K562 (cell line): ENCODE measurements around the gene NCOA6. TPM values are rescaled to one million over a fixed set of nuclear protein-coding genes. Genes with fewer than 3 reads are reported as not detected.

Experiments
- ATAC-seq: fragments of 200-7000 bp; cut with Tn5 transposase; 3 replicates; pipeline ENCODE4 v1.9.1; 2020; ENCODE audit warnings: moderate library complexity
- BruUV-seq: library from RNA; stranded (reverse); fragments of 400-500 nt; replicated peaks from 2 replicates; lab custom pipeline; 2021; lab: Mats Ljungman, UMichigan
- CTCF ChIA-PET: fragments of 300-600 bp; formaldehyde crosslinking; extraction: SDS; loops from one replicate; lab custom pipeline; 2021; ENCODE audit warnings: low intra/inter-chr PET ratio; lab: Yijun Ruan, JAX
- POLR2A ChIA-PET: fragments of 300-600, 350-650 bp; sonication (Branson Sonifier 250); formaldehyde crosslinking; extraction: SDS; loops from one replicate; lab custom pipeline; 2021; ENCODE audit warnings: antibody characterized with exemption, inconsistent platforms; lab: Yijun Ruan, JAX
- DNase-seq, 4 experiments: peaks; one replicate each; pipeline versions ENCODE4 v3.0.0 to v3.0.0-alpha.2; 2011 to 2018; ENCODE audit warnings: low spot score in 3 of 4, mixed read lengths in 3 of 4; ENCODE audit errors: extremely low read depth in 1 of 4
- FAIRE-seq: peaks from 2 replicates; lab custom pipeline; 2011; peaks lifted over from hg19 to GRCh38; lab: Jason Lieb, UNC
- H2AFZ ChIP-seq: 2 replicates; pipeline ENCODE4 v1.6.0; 2011; ENCODE audit warnings: low read depth, low read length, control low read depth, inconsistent platforms
- H3K27ac ChIP-seq: fragments of 200-600 bp; 3 replicates; pipeline ENCODE4 v1.8.0; 2011; ENCODE audit warnings: low read depth, mild to moderate bottlenecking, control low read depth, inconsistent platforms, low read length, moderate library complexity, mixed read lengths; ENCODE audit errors: extremely low read depth
- H3K27me3 ChIP-seq, 2 experiments: fragments of 300-600 bp in 1 of 2; 2 replicates in 1 of 2; 3 replicates in 1 of 2; pipeline versions ENCODE4 v1.6.0 to v1.8.0; 2011; ENCODE audit warnings: inconsistent platforms in 2 of 2, low read length in 2 of 2, mild to moderate bottlenecking in 1 of 2, mixed read lengths in 1 of 2, moderate library complexity in 1 of 2; ENCODE audit not compliant: control insufficient read depth in 2 of 2, insufficient read depth in 2 of 2
- H3K36me3 ChIP-seq: fragments of 300-600 bp; 3 replicates; pipeline ENCODE4 v1.8.0; 2011; ENCODE audit warnings: mild to moderate bottlenecking, low read length, inconsistent platforms; ENCODE audit not compliant: control insufficient read depth, insufficient read depth
- H3K4me1 ChIP-seq, 2 experiments: fragments of 200-600 bp in 1 of 2; replicated peaks in 1 of 2; 2 replicates in 1 of 2; 3 replicates in 1 of 2; pipeline versions ENCODE4 v1.5.1 to v1.8.0; 2011; ENCODE audit warnings: inconsistent platforms in 2 of 2, low read length in 2 of 2, mild to moderate bottlenecking in 1 of 2, mixed read lengths in 1 of 2, moderate library complexity in 1 of 2; ENCODE audit not compliant: control insufficient read depth in 2 of 2, insufficient read depth in 2 of 2
- H3K4me2 ChIP-seq: 2 replicates; pipeline ENCODE4 v1.6.1; 2011; ENCODE audit warnings: low read length, control low read depth, inconsistent platforms, mixed read lengths; ENCODE audit not compliant: insufficient read depth
- H3K4me3 ChIP-seq: fragments of 200-600 bp; sonication (generic), shearing (Covaris generic); 2 replicates; pipeline ENCODE4 v1.5.1; 2016; ENCODE audit warnings: control low read depth, inconsistent platforms
- H3K79me2 ChIP-seq: fragments of 200-600 bp; 3 replicates; pipeline ENCODE4 v1.8.0; 2011; ENCODE audit warnings: low read length, inconsistent platforms; ENCODE audit not compliant: control insufficient read depth, insufficient read depth
- H3K9ac ChIP-seq, 2 experiments: 2 replicates each; pipeline versions ENCODE4 v1.6.0 to v1.6.1; 2011; ENCODE audit warnings: low read depth in 2 of 2, low read length in 2 of 2, control low read depth in 1 of 2, inconsistent platforms in 1 of 2, mild to moderate bottlenecking in 1 of 2, mixed read lengths in 1 of 2; ENCODE audit not compliant: insufficient read depth in 1 of 2
- H3K9me1 ChIP-seq: one replicate; pipeline ENCODE4 v1.6.0; 2011; ENCODE audit warnings: inconsistent platforms, mild to moderate bottlenecking, low read length, moderate library complexity; ENCODE audit not compliant: control insufficient read depth, insufficient read depth
- H3K9me3 ChIP-seq: replicated peaks from 2 replicates; pipeline ENCODE4 v1.5.1; 2011; ENCODE audit warnings: low read depth, low read length, inconsistent platforms; ENCODE audit not compliant: control insufficient read depth, insufficient read depth
- H4K20me1 ChIP-seq: replicated peaks from 2 replicates; pipeline ENCODE4 v1.6.1; 2011; ENCODE audit warnings: low read length, inconsistent platforms, mixed read lengths; ENCODE audit not compliant: control insufficient read depth, insufficient read depth
- CBFA2T2 ChIP-seq: fragments of 450-650 bp; conservative IDR thresholded peaks from 2 replicates; pipeline ENCODE4 v1.6.1; 2017; ENCODE audit warnings: mild to moderate bottlenecking
- CBFA2T3 ChIP-seq: fragments of 450-650 bp; IDR thresholded peaks from 2 replicates; pipeline ENCODE4 v1.6.1; 2017
- CTBP1 ChIP-seq: fragments of 450-650 bp; IDR thresholded peaks from 2 replicates; pipeline ENCODE4 v1.6.1; 2016; ENCODE audit warnings: borderline replicate concordance
- CXXC5 ChIP-seq: fragments of 250-450 bp; sonication (Bioruptor Pico); IDR thresholded peaks from 2 replicates; pipeline ENCODE4 v1.8.0; 2022; ENCODE audit warnings: inconsistent platforms, mild to moderate bottlenecking, moderate library complexity
- ELF1 ChIP-seq: fragments of 200-800 bp; sonication (Bioruptor generic); IDR thresholded peaks from 2 replicates; pipeline ENCODE4 v1.6.1; 2016; ENCODE audit warnings: missing genetic modification characterization, missing compliant biosample characterization
- ESRRA ChIP-seq: fragments of 450-650 bp; IDR thresholded peaks from 2 replicates; pipeline ENCODE4 v1.6.1; 2014; ENCODE audit warnings: low read depth, mild to moderate bottlenecking, moderate library complexity, borderline replicate concordance
- FOXJ3 ChIP-seq: sonication (generic); formaldehyde crosslinking; IDR thresholded peaks from 2 replicates; pipeline ENCODE4 v1.4.0; 2020; ENCODE audit warnings: mild to moderate bottlenecking, missing genetic modification reagents
- MAZ ChIP-seq, 2 experiments: fragments of 450-650 bp in 1 of 2; sonication (generic) in 1 of 2; formaldehyde crosslinking; IDR thresholded peaks in 1 of 2; conservative IDR thresholded peaks in 1 of 2; 2 replicates each; pipeline versions ENCODE4 v1.4.0 to v1.5.0; 2020; ENCODE audit warnings: mild to moderate bottlenecking in 1 of 2, missing genetic modification reagents in 1 of 2
- MED1 ChIP-seq: sonication (generic); formaldehyde crosslinking; IDR thresholded peaks from 2 replicates; pipeline ENCODE4 v1.8.1; 2023; ENCODE audit warnings: missing genetic modification reagents, borderline replicate concordance
- NEUROD1 ChIP-seq: fragments of 150-350 bp; IDR thresholded peaks from 2 replicates; pipeline ENCODE4 v1.6.1; 2014; ENCODE audit warnings: borderline replicate concordance, low read length, low read depth; ENCODE audit not compliant: partially characterized antibody
- POLR2A ChIP-seq: fragments of 450-650 bp; conservative IDR thresholded peaks from 2 replicates; pipeline ENCODE4 v1.6.1; 2016
- POLR2G ChIP-seq: fragments of 200-400 bp; formaldehyde crosslinking; IDR thresholded peaks from 2 replicates; pipeline ENCODE4 v1.6.1; 2017; ENCODE audit warnings: low read depth, mild to moderate bottlenecking, antibody characterized with exemption, low read length, moderate library complexity
- POLR3A ChIP-seq: IDR thresholded peaks from 2 replicates; pipeline ENCODE4 v1.6.1; 2011; ENCODE audit warnings: borderline replicate concordance, mild to moderate bottlenecking, moderate library complexity; ENCODE audit not compliant: insufficient read length, insufficient read depth; ENCODE audit errors: extremely low read depth
- STAT5B ChIP-seq: fragments of 250-450 bp; sonication (Bioruptor Pico); IDR thresholded peaks from 2 replicates; pipeline ENCODE4 v1.8.0; 2021; ENCODE audit warnings: mild to moderate bottlenecking, inconsistent platforms
- YY1 ChIP-seq, 3 experiments: IDR thresholded peaks; 2 replicates each; pipeline ENCODE4 v1.6.1; 2011; ENCODE audit warnings: low read length in 2 of 3, mild to moderate bottlenecking in 2 of 3, moderate library complexity in 2 of 3, borderline replicate concordance in 1 of 3, control low read depth in 1 of 3, low read depth in 1 of 3; ENCODE audit not compliant: insufficient read depth in 3 of 3, insufficient replicate concordance in 2 of 3, control insufficient read depth in 1 of 3, insufficient read length in 1 of 3; ENCODE audit errors: extremely low read depth in 1 of 3
- ZBTB7A ChIP-seq: IDR thresholded peaks from 2 replicates; pipeline ENCODE4 v1.6.1; 2011; ENCODE audit warnings: low read depth, mild to moderate bottlenecking, low read length, moderate library complexity, borderline replicate concordance; ENCODE audit not compliant: control insufficient read depth
- WGBS: fragments of 100-300 bp; shearing (Covaris generic); methylation state at CpG from one replicate; pipeline ENCODE4 v1.1.6; 2016; ENCODE audit warnings: low coverage, mixed read lengths; ENCODE audit not compliant: insufficient coverage; ENCODE audit errors: missing lambda C conversion rate; 5-methylcytosine and 5-hydroxymethylcytosine counted together
- in situ Hi-C: fragments of 300-500 bp; cut with MboI; formaldehyde crosslinking; loops from 4 replicates; pipeline ENCODE4 v1.15.0; 2018; ENCODE audit warnings: inconsistent platforms, mixed read lengths
- intact Hi-C: fragments of 100-400 bp; cut with micrococcal nuclease; formaldehyde crosslinking; loops from 2 replicates; pipeline ENCODE4 v1.14.2; 2022
- polyA plus RNA-seq, 8 experiments: library from polyadenylated mRNA; depleted of rRNA in 4 of 8; stranded (reverse) in 5 of 8; unstranded in 3 of 8; fragments of >200 nt; fragmentation: Nextera tagmentation in 2 of 8; fragmentation: Illumina TruSeq in 1 of 8; extraction: Ambion mirVana in 2 of 8; extraction: Trizol in 1 of 8; gene quantifications; 2 replicates each; pipeline versions ENCODE4 v1.2.1 to v1.2.3, GENCODE V29; 2011 to 2014; ENCODE audit warnings: inconsistent platforms in 1 of 8, missing spikeins in 1 of 8
- total RNA-seq, 7 experiments: library from RNA; depleted of rRNA in 6 of 7; stranded (reverse); fragments of >200 nt in 6 of 7; fragmentation: Illumina TruSeq in 2 of 7; extraction: Trizol in 2 of 7; gene quantifications; 2 replicates each; pipeline versions ENCODE4 v1.2.1 to v1.2.3, GENCODE V29; 2011 to 2021; ENCODE audit warnings: low replicate concordance in 1 of 7
- TF ChIP-seq, protein P1 (sequence below): fragments of 250-450 bp; sonication (Bioruptor Pico); IDR thresholded peaks from 2 replicates; pipeline ENCODE4 v1.4.0; 2020; ENCODE audit warnings: mild to moderate bottlenecking, moderate library complexity

Gene NCOA6
- total and polyA plus RNA-seq, 9 of the 15 experiments (the other 6 are each of a cell fraction or from before 2014, with no cell fraction given): 6.1 to 25.0 (median 9.5) TPM

GRCh38 chr20:34872622-34873224, 47.3 kb upstream of the NCOA6 start, which contains the start of gene GGT7:
Gene GGT7, minus strand, starts transcription at chr20:34872856. Its CDS starts 41 bp downstream, at chr20:34872815.
- Histone ChIP-seq H4K20me1 (0 out of 2 replicates have a peak, but pooled peaks cover 3% of the 10 kb centered on the region), H3K4me2 (peak within 1 kb of the TSS; percentile 96), H3K27me3 (no peaks in the 10 kb centered on the region; a peak in 1 of 5 replicates), H3K27ac (peak within 1 kb of the TSS; percentile 37), H3K79me2 (peaks cover 27% of the 10 kb centered on the region), H2AFZ (peak within 1 kb of the TSS; percentile 91), H3K9ac (peak within 1 kb of the TSS; percentile 74 to 95), H3K9me3 (no peaks in the 10 kb centered on the region), H3K9me1 (no peaks in the 10 kb centered on the region), H3K36me3 (no peaks in the 10 kb centered on the region), H3K4me3 (peak within 1 kb of the TSS; percentile 59), H3K4me1 (peaks cover 28% of the 10 kb centered on the region in 2 experiments; a peak in 4 of 5 replicates)
- DNase-seq: peak; percentile 88 to 96 (median 92)
- FAIRE-seq: peak; percentile 69
- in situ Hi-C loops (loop anchor here (5.0 kb wide), 1 partner anchor 85 kb away; the partner anchor contains the start of genes GSS and MYH7B), intact Hi-C loops (loop anchor here (1.0 to 10.0 kb wide), 3 partner anchors 275 to 392 kb away; partner anchors contain the start of gene EDEM2)
- POLR2A ChIA-PET: interaction anchor here (1.1 to 1.3 kb wide), 2 partner anchors 10 to 220 kb away, joined by 3 to 4 read pairs; partner anchors contain the start of gene TRPC4AP
- BruUV-seq: no TSS peak
- ATAC-seq: peak; percentile 76
- 1% methylated on average over 45 of the region's 52 CpGs for WGBS
- CTCF ChIA-PET: interaction anchor here (0.6 to 1.3 kb wide), 5 partner anchors 38 to 668 kb away, joined by 3 to 4 read pairs (median 3); no protein-coding TSS in a partner anchor
- TF ChIP-seq CTBP1: peak; percentile 77; the same call in 1 of the 2 replicates
- TF ChIP-seq YY1 (IDR thresholded peaks at IDR 0.05; ENCODE audit: borderline replicate concordance in 1 of 3, control insufficient read depth in 1 of 3, extremely low read depth in 1 of 3, insufficient read depth in 3 of 3, insufficient read length in 1 of 3, insufficient replicate concordance in 2 of 3, low read depth in 1 of 3, low read length in 2 of 3): peak in 2 of 3 experiments; percentile 68 to 82
- TF ChIP-seq POLR3A: no peak
- TF ChIP-seq ELF1 (tag): peak; percentile 85
- TF ChIP-seq, protein P1, sequence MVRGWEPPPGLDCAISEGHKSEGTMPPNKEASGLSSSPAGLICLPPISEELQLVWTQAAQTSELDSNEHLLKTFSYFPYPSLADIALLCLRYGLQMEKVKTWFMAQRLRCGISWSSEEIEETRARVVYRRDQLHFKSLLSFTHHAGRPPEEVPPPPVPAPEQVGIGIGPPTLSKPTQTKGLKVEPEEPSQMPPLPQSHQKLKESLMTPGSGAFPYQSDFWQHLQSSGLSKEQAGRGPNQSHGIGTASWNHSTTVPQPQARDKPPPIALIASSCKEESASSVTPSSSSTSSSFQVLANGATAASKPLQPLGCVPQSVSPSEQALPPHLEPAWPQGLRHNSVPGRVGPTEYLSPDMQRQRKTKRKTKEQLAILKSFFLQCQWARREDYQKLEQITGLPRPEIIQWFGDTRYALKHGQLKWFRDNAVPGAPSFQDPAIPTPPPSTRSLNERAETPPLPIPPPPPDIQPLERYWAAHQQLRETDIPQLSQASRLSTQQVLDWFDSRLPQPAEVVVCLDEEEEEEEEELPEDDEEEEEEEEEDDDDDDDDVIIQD: no peak
- peak; percentile 78 for TF ChIP-seq CBFA2T3
- TF ChIP-seq POLR2A: peak; percentile 74
- peak; percentile 25 for TF ChIP-seq NEUROD1
- TF ChIP-seq ZBTB7A: peak; percentile 84; the same call in 1 of the 2 replicates
- peak; percentile 50 for TF ChIP-seq ESRRA
- TF ChIP-seq STAT5B (CRISPR knock-in tag): no peak
- no peak for TF ChIP-seq FOXJ3 (CRISPR knock-in tag)
- TF ChIP-seq MAZ (CRISPR knock-in tag; conservative IDR thresholded peaks at IDR 0.05 in 1 of 2, IDR thresholded peaks at IDR 0.05 in 1 of 2): peak; percentile 91 to 95; a peak in 3 of 4 replicates
- peak; percentile 66 for TF ChIP-seq CBFA2T2
- no peak for TF ChIP-seq MED1 (CRISPR knock-in tag)
- peak; percentile 81; the same call in 1 of the 2 replicates for TF ChIP-seq CXXC5 (CRISPR knock-in tag)
- peak; percentile 81 for TF ChIP-seq POLR2G
